ENCODE measurements around the gene ZC3H18. TPM values are rescaled to one million over a fixed set of nuclear protein-coding genes. Genes with fewer than 3 reads are reported as not detected.

The ZC3H18 gene
- total RNA-seq, 2 donors from 2014 or later, result 31.9 to 66.3 TPM

- Histone ChIP-seq H3K4me1 (peaks cover 4% of the 10 kb centered on the region), H3K36me3 (no peaks in the 10 kb centered on the region), H3K27ac (no peak overlapping the region), H3K4me3 (no peak overlapping the region), H3K9ac (ENCODE audit: low read depth in 2 of 2, low read length in 2 of 2) (no peak overlapping the region), H3K9me3 (no peaks in the 10 kb centered on the region), H3K27me3 (peaks cover 14% of the 10 kb centered on the region)
- no peak for DNase-seq
- intact Hi-C loops (cut with DNase I), result no loop called here
- no peak for TF ChIP-seq CTCF (IDR thresholded peaks at IDR 0.05)
Measured at GRCh38 chr16:88680554-88681083, 110.4 kb downstream of the ZC3H18 start.

GRCh38 chr16:88681084-88681680 is 111.0 kb downstream of the ZC3H18 start:
- no peak overlapping the region for H3K4me3 ChIP-seq
- peak overlapping the region; percentile 68 for H3K27ac ChIP-seq
- TF ChIP-seq CTCF (IDR thresholded peaks at IDR 0.05), result peak; percentile 54
- no peaks in the 10 kb centered on the region for H3K36me3 ChIP-seq
- no peaks in the 10 kb centered on the region for H3K9me3 ChIP-seq
- intact Hi-C loops (cut with DNase I), result no loop called here
- peaks cover 4% of the 10 kb centered on the region for H3K4me1 ChIP-seq
- H3K9ac ChIP-seq (ENCODE audit: low read depth in 2 of 2, low read length in 2 of 2), result peak overlapping the region in 1 of 2 donors; percentile 30
- peaks cover 15% of the 10 kb centered on the region for H3K27me3 ChIP-seq
- DNase-seq, result peak; percentile 61

Other genes with a start within 250 kb of the ZC3H18 start
- gene ZNF469, start 187.4 kb upstream of the ZC3H18 start, total RNA-seq, result under 1 TPM; 0.17 to 0.40 TPM
- gene ZFPM1, start 117.1 kb upstream of the ZC3H18 start, total RNA-seq, result 10 to 100 TPM in 1 of 2 donors, 1 to 10 TPM in 1; 6.6 to 12.5 TPM
- gene IL17C, start 68.2 kb downstream of the ZC3H18 start, total RNA-seq, result not detected
- 100 to 1,000 TPM; 368 to 389 TPM for gene CYBA, start 80.7 kb downstream of the ZC3H18 start, total RNA-seq
- 100 to 1,000 TPM in 1 of 2 donors, 10 to 100 TPM in 1; 86.2 to 132 TPM for gene MVD, start 92.7 kb downstream of the ZC3H18 start, total RNA-seq
- under 1 TPM; 0.25 to 0.40 TPM for gene SNAI3, start 116.1 kb downstream of the ZC3H18 start, total RNA-seq
- gene RNF166, start 136.0 kb downstream of the ZC3H18 start, total RNA-seq, result 1 to 10 TPM; 9.2 to 9.3 TPM
- 10 to 100 TPM in 1 of 2 donors, 1 to 10 TPM in 1; 7.8 to 23.1 TPM for gene CTU2, start 136.1 kb downstream of the ZC3H18 start, total RNA-seq
- gene PIEZO1, start 214.8 kb downstream of the ZC3H18 start, total RNA-seq, result 100 to 1,000 TPM; 104 to 118 TPM
- 10 to 100 TPM; 14.9 to 71.7 TPM for gene CDT1, start 233.4 kb downstream of the ZC3H18 start, total RNA-seq
- 100 to 1,000 TPM; 103 to 273 TPM for gene APRT, start 241.5 kb downstream of the ZC3H18 start, total RNA-seq